WERI-Rb-1 (cell line): ENCODE results near the gene CRYBG1.

Experiments used
- DNase-seq: peaks from one replicate; pipeline ENCODE4 v3.0.0-alpha.2; 2020
- H3K27ac ChIP-seq: fragments of 250-450 bp; sonication (Bioruptor Pico); 2 replicates; pipeline ENCODE4 v1.5.1; 2020; ENCODE audit warnings: mild to moderate bottlenecking, moderate library complexity
- H3K27me3 ChIP-seq: fragments of 250-450 bp; sonication (Bioruptor Pico); 2 replicates; pipeline ENCODE4 v1.5.1; 2021; ENCODE audit warnings: mild to moderate bottlenecking, low read depth, moderate library complexity; ENCODE audit not compliant: insufficient read depth, severe bottlenecking
- H3K36me3 ChIP-seq: fragments of 250-450 bp; sonication (Bioruptor Pico); 2 replicates; pipeline ENCODE4 v1.5.1; 2020; ENCODE audit warnings: mild to moderate bottlenecking, moderate library complexity
- H3K4me3 ChIP-seq: 2 replicates; pipeline ENCODE4 v1.5.1; 2011; ENCODE audit warnings: low read depth, mild to moderate bottlenecking, control low read depth, low read length
- H3K9me3 ChIP-seq: fragments of 250-450 bp; sonication (Bioruptor Pico); 2 replicates; pipeline ENCODE4 v1.5.1; 2021; ENCODE audit warnings: mild to moderate bottlenecking, moderate library complexity; ENCODE audit not compliant: severe bottlenecking
- TF ChIP-seq, protein P1 (sequence below): IDR thresholded peaks from 2 replicates; pipeline ENCODE4 v1.5.1; 2011; ENCODE audit warnings: low read depth, mild to moderate bottlenecking, control low read depth, inconsistent platforms, low read length

Gene CRYBG1

DNA sequence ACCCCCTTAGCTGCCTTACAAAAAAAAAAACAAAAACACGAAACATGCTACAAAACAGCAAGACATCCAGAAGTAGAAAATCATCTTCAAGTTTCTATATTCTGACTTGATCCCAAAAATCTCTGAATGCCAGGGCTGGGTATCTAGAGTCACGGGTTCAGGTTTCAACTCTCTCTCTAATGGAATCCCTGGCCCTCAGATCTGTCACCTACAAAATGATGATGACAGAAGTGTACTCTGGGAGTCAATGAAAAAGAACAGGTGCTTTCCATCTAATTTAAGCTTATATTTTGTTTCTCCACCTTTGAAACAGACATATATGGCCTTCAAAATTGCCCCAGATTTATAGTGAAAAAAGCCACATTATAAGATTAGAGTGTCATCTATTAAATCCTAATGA lies 250.5 kb downstream of the CRYBG1 start:
- no peaks in the 10 kb centered on the region for H3K36me3 ChIP-seq
- TF ChIP-seq, protein P1, sequence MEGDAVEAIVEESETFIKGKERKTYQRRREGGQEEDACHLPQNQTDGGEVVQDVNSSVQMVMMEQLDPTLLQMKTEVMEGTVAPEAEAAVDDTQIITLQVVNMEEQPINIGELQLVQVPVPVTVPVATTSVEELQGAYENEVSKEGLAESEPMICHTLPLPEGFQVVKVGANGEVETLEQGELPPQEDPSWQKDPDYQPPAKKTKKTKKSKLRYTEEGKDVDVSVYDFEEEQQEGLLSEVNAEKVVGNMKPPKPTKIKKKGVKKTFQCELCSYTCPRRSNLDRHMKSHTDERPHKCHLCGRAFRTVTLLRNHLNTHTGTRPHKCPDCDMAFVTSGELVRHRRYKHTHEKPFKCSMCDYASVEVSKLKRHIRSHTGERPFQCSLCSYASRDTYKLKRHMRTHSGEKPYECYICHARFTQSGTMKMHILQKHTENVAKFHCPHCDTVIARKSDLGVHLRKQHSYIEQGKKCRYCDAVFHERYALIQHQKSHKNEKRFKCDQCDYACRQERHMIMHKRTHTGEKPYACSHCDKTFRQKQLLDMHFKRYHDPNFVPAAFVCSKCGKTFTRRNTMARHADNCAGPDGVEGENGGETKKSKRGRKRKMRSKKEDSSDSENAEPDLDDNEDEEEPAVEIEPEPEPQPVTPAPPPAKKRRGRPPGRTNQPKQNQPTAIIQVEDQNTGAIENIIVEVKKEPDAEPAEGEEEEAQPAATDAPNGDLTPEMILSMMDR = no peak

DNA sequence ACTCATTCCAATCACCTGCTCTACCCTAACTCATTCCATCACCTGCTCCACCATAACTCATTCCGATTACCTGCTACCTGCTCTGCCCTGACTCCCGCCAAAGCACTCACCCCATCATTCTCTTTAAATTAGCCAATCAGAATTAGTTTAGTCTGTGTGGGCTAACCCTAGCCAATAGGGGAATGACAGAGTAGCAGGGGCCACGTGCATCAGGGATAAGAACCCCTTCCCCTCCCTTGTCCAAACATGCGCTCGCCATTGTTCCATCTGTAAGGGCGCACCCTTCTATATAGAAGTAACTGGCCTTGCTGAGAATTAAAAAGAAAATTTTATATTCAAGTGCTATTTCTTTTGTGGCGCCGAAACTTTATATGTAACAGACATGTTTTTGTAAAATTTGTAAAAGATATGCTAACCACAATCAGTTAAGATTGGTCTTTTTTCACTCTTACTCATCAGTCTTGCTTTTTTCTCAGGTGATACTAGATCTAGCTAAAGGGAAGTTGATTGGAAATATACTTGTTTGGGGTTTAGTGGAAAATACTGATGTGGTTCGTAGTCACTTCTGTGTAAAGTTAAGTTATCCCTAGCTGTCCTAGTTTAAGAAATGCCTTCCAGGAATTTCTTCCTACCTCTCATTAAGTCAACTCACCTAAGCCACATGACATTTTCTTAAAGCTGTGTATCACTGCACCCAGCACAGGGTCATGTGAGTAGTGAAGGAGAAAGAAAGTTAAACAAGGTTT lies 252.3 kb downstream of the CRYBG1 start:
- Histone ChIP-seq H3K4me3 (no peak overlapping the region), H3K36me3 (no peaks in the 10 kb centered on the region), H3K9me3 (no peaks in the 10 kb centered on the region), H3K27me3 (no peaks in the 10 kb centered on the region), H3K27ac (no peak overlapping the region)
- TF ChIP-seq, protein P1 = no peak
- no peak for DNase-seq

More for the DNA sequence above, 250.5 kb downstream of the CRYBG1 start:
- no peaks in the 10 kb centered on the region for H3K27me3 ChIP-seq
- no peaks in the 10 kb centered on the region for H3K9me3 ChIP-seq
- no peak for DNase-seq
- H3K27ac ChIP-seq = no peak overlapping the region
- no peak overlapping the region for H3K4me3 ChIP-seq

DNA sequence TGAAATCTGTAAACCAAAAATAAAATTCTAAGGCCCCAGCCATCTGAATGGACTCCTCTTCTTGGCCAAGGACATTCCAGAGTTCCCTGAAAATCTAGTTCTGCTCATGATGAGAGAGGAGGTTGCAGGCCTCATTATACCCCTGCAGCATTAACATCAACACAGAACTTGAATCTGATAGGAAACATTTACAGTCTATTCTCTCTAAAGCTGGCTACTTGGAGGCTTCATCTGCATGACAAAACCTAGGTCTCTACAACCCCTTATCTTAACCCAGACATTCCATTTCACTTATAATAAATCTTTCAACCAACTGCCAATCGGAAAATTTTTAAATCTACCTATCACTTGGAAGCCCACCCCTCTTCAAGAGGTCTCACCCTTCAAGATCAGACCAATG lies 253.1 kb downstream of the CRYBG1 start:
- Histone ChIP-seq H3K27ac (no peak overlapping the region), H3K36me3 (no peaks in the 10 kb centered on the region), H3K4me3 (no peak overlapping the region), H3K9me3 (no peaks in the 10 kb centered on the region), H3K27me3 (no peaks in the 10 kb centered on the region)
- DNase-seq = no peak
- TF ChIP-seq, protein P1 = no peak

DNA sequence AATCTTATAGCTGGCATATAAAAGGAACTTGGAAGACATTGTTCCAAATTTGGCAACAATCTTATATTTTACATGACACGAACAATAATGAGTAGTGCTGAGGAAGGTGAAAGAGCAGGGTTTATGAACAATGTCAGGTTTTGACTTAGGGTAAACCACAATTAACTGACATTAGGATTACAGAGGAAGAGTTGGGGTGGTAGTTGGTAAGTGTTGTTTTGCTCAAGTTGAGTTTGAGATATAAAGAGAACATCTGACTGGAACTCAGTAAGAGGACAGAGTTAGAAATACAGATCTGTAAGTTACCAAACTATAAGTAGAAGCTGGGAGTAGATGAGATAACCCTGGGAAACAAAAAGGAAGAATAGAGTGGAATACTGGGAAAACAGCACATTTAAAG lies 253.6 kb downstream of the CRYBG1 start:
- DNase-seq = no peak
- Histone ChIP-seq H3K27me3 (no peaks in the 10 kb centered on the region), H3K4me3 (no peak overlapping the region), H3K27ac (no peak overlapping the region), H3K9me3 (no peaks in the 10 kb centered on the region), H3K36me3 (no peaks in the 10 kb centered on the region)
- TF ChIP-seq, protein P1 = no peak

DNA sequence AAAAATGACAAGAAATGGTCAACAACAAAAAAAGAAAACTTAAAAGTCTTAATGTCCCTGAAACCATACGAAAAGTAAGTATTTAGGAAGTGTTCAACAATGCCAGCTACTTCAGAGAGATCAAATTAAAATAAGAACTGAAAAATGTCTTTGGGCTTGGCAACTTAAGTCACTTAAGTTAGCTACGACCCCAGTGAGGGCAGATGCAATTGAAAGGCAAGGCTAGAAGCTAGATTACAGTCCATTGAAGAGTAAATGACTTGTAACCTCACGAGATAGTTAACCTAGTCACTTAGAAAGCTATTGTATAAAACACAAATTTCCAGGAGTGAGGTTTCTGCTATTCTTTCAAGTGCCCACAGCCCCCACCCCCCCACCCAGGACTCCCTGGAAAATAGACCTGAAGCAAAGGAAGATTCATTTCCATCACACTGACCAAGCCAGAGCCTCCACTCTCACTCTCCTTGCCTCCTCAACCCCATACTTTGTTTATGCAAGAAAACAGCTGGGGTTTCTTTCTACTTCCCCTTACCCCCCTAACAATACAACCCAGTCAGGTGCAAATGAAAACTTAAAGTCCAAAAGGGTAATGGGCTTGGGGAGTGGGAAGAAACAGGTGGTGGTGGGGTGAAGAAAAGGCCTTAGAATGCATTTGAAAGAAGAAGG lies 254.2 kb downstream of the CRYBG1 start:
- no peak for DNase-seq
- Histone ChIP-seq H3K9me3 (no peaks in the 10 kb centered on the region), H3K36me3 (no peaks in the 10 kb centered on the region), H3K4me3 (no peak overlapping the region), H3K27me3 (no peaks in the 10 kb centered on the region), H3K27ac (no peak overlapping the region)
- TF ChIP-seq, protein P1 = no peak

DNA sequence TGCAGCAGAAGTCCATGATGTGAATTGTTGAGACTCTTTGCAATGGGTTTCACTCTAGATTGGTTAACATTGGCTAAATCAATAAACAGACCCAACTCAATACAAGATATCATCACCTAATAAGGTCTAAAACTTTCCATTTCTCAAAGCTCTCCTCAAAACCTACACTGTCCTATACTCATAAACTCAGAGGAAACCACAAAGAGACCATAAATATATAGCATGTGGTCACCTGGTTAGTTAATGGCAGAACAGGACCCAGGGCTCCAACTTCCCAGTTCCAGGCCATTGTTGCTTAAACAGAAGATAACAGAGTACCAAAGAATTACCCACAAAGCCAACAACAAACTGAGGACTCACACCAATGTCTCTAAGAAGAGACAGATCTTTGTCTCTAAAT lies 256.8 kb downstream of the CRYBG1 start:
- Histone ChIP-seq H3K27me3 (no peaks in the 10 kb centered on the region), H3K36me3 (no peaks in the 10 kb centered on the region), H3K9me3 (no peaks in the 10 kb centered on the region), H3K4me3 (no peak overlapping the region), H3K27ac (no peak overlapping the region)
- TF ChIP-seq, protein P1 = no peak
- DNase-seq = no peak
